GM23338 (cell line): ENCODE measurements around the gene C13orf46. TPM values are rescaled to one million over a fixed set of nuclear protein-coding genes. Genes with fewer than 3 reads are reported as not detected.

Source experiments
- CREB1 ChIP-seq: fragments of 250-450 bp; sonication (Bioruptor Pico); IDR thresholded peaks from 2 replicates; pipeline ENCODE4 v1.5.0; 2020; ENCODE audit warnings: low read depth, mild to moderate bottlenecking, moderate library complexity
- CTCF ChIP-seq, 2 experiments: fragments of 200-600 bp in 1 of 2; sonication (generic) in 1 of 2; conservative IDR thresholded peaks; 2 replicates each; pipeline versions ENCODE4 v1.5.1 to v1.6.1; 2016 to 2017; ENCODE audit warnings: antibody characterized with exemption in 2 of 2, low read depth in 2 of 2, mild to moderate bottlenecking in 2 of 2, moderate library complexity in 1 of 2
- EZH2 ChIP-seq: fragments of 200-600 bp; sonication (generic); IDR thresholded peaks from one replicate; pipeline ENCODE4 v1.8.0; 2017; ENCODE audit warnings: antibody characterized with exemption, mild to moderate bottlenecking, low read depth; ENCODE audit not compliant: unreplicated experiment
- EZH2phosphoT487 ChIP-seq: fragments of 200-600 bp; sonication (generic); IDR thresholded peaks from one replicate; pipeline ENCODE4 v1.8.1; 2018; ENCODE audit warnings: antibody characterized with exemption; ENCODE audit not compliant: unreplicated experiment
- NANOG ChIP-seq: IDR thresholded peaks from 2 replicates; pipeline ENCODE4 v1.6.1; 2016; ENCODE audit warnings: antibody characterized with exemption, borderline replicate concordance
- POLR2AphosphoS5 ChIP-seq: IDR thresholded peaks from 2 replicates; pipeline ENCODE4 v1.6.1; 2016; ENCODE audit warnings: antibody characterized with exemption, low read depth
- ZNF114 ChIP-seq: fragments of 250-450 bp; sonication (Bioruptor Pico); IDR thresholded peaks from 2 replicates; pipeline ENCODE4 v1.5.0; 2020; ENCODE audit warnings: mild to moderate bottlenecking, moderate library complexity
- ZNF462 ChIP-seq: fragments of 250-450 bp; sonication (Bioruptor Pico); IDR thresholded peaks from 2 replicates; pipeline ENCODE4 v1.5.0; 2020; ENCODE audit warnings: mild to moderate bottlenecking, moderate library complexity
- polyA plus RNA-seq: library from polyadenylated mRNA; unstranded; fragments of >200 nt; fragmentation: Nextera tagmentation; extraction: Ambion mirVana; gene quantifications from 2 replicates; pipeline ENCODE4 v1.2.1, GENCODE V29; 2016
- total RNA-seq: library from RNA; depleted of rRNA; stranded (reverse); fragments of >200 nt; shearing (Covaris generic); gene quantifications from 2 replicates; pipeline ENCODE4 v1.2.3, GENCODE V29; 2014
- TF ChIP-seq, protein P1 (sequence below): IDR thresholded peaks from 2 replicates; pipeline ENCODE4 v1.6.1; 2016; ENCODE audit warnings: antibody characterized with exemption

Gene C13orf46
- total and polyA plus RNA-seq, 2 experiments from 2014 or later = 0.44 to 1.5 TPM

- TF ChIP-seq ZNF462 (CRISPR knock-in tag) (no peak), CTCF (conservative IDR thresholded peaks at IDR 0.05; ENCODE audit: low read depth in 2 of 2) (no peak), POLR2AphosphoS5 (no peak), EZH2phosphoT487 (no peak), EZH2 (no peak), CREB1 (CRISPR knock-in tag) (no peak), ZNF114 (CRISPR knock-in tag) (no peak), NANOG (no peak)
- TF ChIP-seq, protein P1, sequence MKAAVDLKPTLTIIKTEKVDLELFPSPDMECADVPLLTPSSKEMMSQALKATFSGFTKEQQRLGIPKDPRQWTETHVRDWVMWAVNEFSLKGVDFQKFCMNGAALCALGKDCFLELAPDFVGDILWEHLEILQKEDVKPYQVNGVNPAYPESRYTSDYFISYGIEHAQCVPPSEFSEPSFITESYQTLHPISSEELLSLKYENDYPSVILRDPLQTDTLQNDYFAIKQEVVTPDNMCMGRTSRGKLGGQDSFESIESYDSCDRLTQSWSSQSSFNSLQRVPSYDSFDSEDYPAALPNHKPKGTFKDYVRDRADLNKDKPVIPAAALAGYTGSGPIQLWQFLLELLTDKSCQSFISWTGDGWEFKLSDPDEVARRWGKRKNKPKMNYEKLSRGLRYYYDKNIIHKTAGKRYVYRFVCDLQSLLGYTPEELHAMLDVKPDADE = no peak
Measured at GRCh38 chr13:113918981-113919701, 54.7 kb downstream of the C13orf46 start (continued).
